Measurements from ENCODE around the gene PLVAP.

- no peak for TF ChIP-seq CTCF (IDR thresholded peaks at IDR 0.05)
- TF ChIP-seq POLR2A (IDR thresholded peaks at IDR 0.05) = no peak
Measured at GRCh38 chr19:17302391-17303166, 74.6 kb downstream of the PLVAP start.

Data from lower leg skin (tissue), 3 donors.